DMS 273 (cell line): ENCODE results near the gene SLC39A11.
A peak's percentile ranks its signal among the peaks of the same experiment; 100 is the strongest.
"Not testable (repeated sequence)": the region's sequence is repeated elsewhere in the genome, so short reads cannot be mapped to it uniquely, and the experiment has no call there.

ENCODE experiments used
- DNase-seq: peaks from one replicate; lab custom pipeline; 2025; ENCODE audit not compliant: unreplicated experiment; lab: John Stamatoyannopoulos, UW

The SLC39A11 gene

GRCh38 chr17:72643575-72644216 lies 448.8 kb downstream of the SLC39A11 start:
- DNase-seq, result no peak

- DNase-seq, result no peak
These were observed 449.8 kb downstream of the SLC39A11 start for GRCh38 chr17:72642720-72643119.

- DNase-seq, result no peak
These were observed 451.9 kb downstream of the SLC39A11 start for GRCh38 chr17:72640415-72641165.

- no peak for DNase-seq
These were observed 452.8 kb downstream of the SLC39A11 start for GRCh38 chr17:72639711-72640110.

GRCh38 chr17:72638932-72639331 lies 453.6 kb downstream of the SLC39A11 start:
- DNase-seq, result not testable (repeated sequence)

- peak; percentile 7 for DNase-seq
These were observed 457.4 kb downstream of the SLC39A11 start for GRCh38 chr17:72635034-72635635.

GRCh38 chr17:72634621-72635020 lies 457.9 kb downstream of the SLC39A11 start:
- no peak for DNase-seq

GRCh38 chr17:72631949-72632684 lies 460.4 kb downstream of the SLC39A11 start:
- DNase-seq, result peak; percentile 39

- no peak for DNase-seq
These were observed 460.9 kb downstream of the SLC39A11 start for GRCh38 chr17:72631568-72631948.

- DNase-seq, result no peak
These were observed 467.8 kb downstream of the SLC39A11 start for GRCh38 chr17:72624652-72625051.

GRCh38 chr17:72624226-72624625 lies 468.3 kb downstream of the SLC39A11 start:
- DNase-seq, result no peak

GRCh38 chr17:72622661-72623433 lies 469.6 kb downstream of the SLC39A11 start:
- DNase-seq, result no peak

- DNase-seq, result no peak
These were observed 472.4 kb downstream of the SLC39A11 start for GRCh38 chr17:72619976-72620650.

- no peak for DNase-seq
These were observed 474.4 kb downstream of the SLC39A11 start for GRCh38 chr17:72618001-72618509.

GRCh38 chr17:72617557-72617956 lies 474.9 kb downstream of the SLC39A11 start:
- no peak for DNase-seq

- DNase-seq, result no peak
These were observed 476.0 kb downstream of the SLC39A11 start for GRCh38 chr17:72616447-72616846.

- DNase-seq, result no peak
These were observed 476.9 kb downstream of the SLC39A11 start for GRCh38 chr17:72615627-72615991.

GRCh38 chr17:72614871-72615626 lies 477.4 kb downstream of the SLC39A11 start:
- no peak for DNase-seq

- DNase-seq, result no peak
These were observed 478.0 kb downstream of the SLC39A11 start for GRCh38 chr17:72614476-72614870.
